NCI-H446 (cell line): ENCODE data around the gene CPN2.

Experiments
- DNase-seq, 2 experiments: peaks; one replicate each; lab custom pipeline; 2025; lab: John Stamatoyannopoulos, UW

Gene CPN2

GRCh38 chr3:194294895-194295214 is 56.3 kb downstream of the CPN2 start:
- DNase-seq: no peak

- no peak for DNase-seq
These were observed 56.8 kb downstream of the CPN2 start for GRCh38 chr3:194294199-194294894.

- no peak for DNase-seq
These were observed 57.5 kb downstream of the CPN2 start for GRCh38 chr3:194293546-194294198.

- no peak for DNase-seq
These were observed 58.8 kb downstream of the CPN2 start for GRCh38 chr3:194292331-194292730.
